ENCODE data around the gene PI4KA. TPM values are rescaled to one million over a fixed set of nuclear protein-coding genes. Genes with fewer than 3 reads are reported as not detected.
"Not testable (repeated sequence)": the region's sequence is repeated elsewhere in the genome, so short reads cannot be mapped to it uniquely, and the experiment has no call there.

Gene PI4KA
- total RNA-seq, 4 donors from 2014 or later = 44.7 to 136 (median 67.7) TPM

DNA sequence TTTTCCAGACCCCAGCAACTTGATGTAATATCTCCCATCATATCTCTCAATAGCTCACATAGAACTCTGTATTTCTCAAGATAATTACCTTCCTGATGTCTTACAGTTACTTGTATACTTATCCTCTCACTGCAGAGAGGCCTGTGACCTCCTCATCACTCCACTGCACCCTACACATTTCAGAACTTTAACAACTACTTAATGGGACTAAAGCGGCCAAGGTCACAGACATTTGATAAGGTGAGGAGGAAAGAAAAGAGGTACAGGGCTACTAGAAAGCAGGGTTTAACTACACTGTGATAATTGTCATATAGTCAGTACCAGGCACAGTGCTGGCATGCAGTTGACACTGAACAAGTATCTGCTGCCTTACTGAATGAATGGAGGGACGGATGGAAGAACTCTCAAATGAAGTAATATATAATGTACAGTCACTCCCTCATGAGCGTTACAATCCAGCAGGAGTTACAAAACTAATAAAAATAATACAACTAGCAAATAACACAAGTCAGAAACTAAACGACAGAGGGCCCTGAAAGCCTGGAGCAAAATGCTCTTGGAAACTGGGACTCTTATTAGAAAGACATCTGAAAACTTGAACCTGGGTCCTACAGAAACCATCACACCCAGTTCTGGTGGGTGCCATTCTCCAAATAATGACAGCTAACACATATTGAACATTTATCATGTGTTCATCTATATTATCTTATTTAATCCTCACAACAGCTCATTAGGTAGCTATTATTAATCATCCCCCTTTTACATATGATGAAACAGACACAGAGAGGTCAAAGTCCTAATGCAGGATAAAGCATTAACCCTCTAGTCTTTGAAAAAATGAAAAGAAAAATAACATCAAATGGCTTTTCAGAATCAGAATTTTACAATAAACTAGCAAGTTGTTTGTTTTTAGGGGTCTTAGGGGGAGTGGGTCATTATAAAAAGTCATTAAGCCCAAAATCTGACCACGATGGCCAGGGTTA is 14.3 kb downstream of the PI4KA start:
- Histone ChIP-seq H3K9me3 (no peaks in the 10 kb centered on the region), H3K27ac (no peak overlapping the region), H3K36me3 (no peaks in the 10 kb centered on the region), H3K27me3 (no peaks in the 10 kb centered on the region), H3K4me1 (peaks cover 12% of the 10 kb centered on the region), H3K4me3 (no peak overlapping the region)
- WGBS = 92% methylated on average over 5 of the region's 5 CpGs
- no peak for TF ChIP-seq POLR2AphosphoS5 (IDR thresholded peaks at IDR 0.05)
- no peak for TF ChIP-seq EP300 (IDR thresholded peaks at IDR 0.05)
- TF ChIP-seq, protein P1, sequence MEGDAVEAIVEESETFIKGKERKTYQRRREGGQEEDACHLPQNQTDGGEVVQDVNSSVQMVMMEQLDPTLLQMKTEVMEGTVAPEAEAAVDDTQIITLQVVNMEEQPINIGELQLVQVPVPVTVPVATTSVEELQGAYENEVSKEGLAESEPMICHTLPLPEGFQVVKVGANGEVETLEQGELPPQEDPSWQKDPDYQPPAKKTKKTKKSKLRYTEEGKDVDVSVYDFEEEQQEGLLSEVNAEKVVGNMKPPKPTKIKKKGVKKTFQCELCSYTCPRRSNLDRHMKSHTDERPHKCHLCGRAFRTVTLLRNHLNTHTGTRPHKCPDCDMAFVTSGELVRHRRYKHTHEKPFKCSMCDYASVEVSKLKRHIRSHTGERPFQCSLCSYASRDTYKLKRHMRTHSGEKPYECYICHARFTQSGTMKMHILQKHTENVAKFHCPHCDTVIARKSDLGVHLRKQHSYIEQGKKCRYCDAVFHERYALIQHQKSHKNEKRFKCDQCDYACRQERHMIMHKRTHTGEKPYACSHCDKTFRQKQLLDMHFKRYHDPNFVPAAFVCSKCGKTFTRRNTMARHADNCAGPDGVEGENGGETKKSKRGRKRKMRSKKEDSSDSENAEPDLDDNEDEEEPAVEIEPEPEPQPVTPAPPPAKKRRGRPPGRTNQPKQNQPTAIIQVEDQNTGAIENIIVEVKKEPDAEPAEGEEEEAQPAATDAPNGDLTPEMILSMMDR (IDR thresholded peaks at IDR 0.05) = no peak
- no peak for TF ChIP-seq POLR2A (IDR thresholded peaks at IDR 0.05)
- no peak for DNase-seq (ENCODE audit: low spot score in 2 of 2)

DNA sequence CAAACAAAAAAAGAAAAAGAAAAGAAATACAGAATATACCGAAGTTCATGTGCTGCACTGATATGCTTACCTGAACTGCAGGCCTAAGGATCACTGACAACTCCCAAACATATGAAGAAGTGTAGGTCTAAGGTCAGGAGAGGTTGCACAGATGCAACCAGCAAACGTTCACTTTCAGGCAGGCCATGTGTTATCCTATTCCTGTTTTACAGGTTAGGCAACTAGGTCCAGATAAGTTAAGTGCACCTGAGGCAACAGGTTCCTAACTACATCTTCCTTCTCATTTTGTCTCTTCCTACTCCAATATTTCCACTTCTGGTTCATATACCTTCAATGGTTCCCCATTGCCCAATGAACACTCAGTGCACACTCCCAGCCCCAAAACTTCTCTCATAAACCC is 15.1 kb downstream of the PI4KA start:
- 32% methylated on average over 2 of the region's 2 CpGs for WGBS
- Histone ChIP-seq H3K4me1 (peaks cover 12% of the 10 kb centered on the region), H3K4me3 (no peak overlapping the region), H3K27ac (no peak overlapping the region), H3K9me3 (no peaks in the 10 kb centered on the region), H3K27me3 (no peaks in the 10 kb centered on the region), H3K36me3 (no peaks in the 10 kb centered on the region)
- no peak for TF ChIP-seq POLR2A (IDR thresholded peaks at IDR 0.05)
- no peak for TF ChIP-seq POLR2AphosphoS5 (IDR thresholded peaks at IDR 0.05)
- TF ChIP-seq, protein P1 (IDR thresholded peaks at IDR 0.05) = no peak
- TF ChIP-seq EP300 (IDR thresholded peaks at IDR 0.05) = no peak
- DNase-seq (ENCODE audit: low spot score in 2 of 2) = no peak

DNA sequence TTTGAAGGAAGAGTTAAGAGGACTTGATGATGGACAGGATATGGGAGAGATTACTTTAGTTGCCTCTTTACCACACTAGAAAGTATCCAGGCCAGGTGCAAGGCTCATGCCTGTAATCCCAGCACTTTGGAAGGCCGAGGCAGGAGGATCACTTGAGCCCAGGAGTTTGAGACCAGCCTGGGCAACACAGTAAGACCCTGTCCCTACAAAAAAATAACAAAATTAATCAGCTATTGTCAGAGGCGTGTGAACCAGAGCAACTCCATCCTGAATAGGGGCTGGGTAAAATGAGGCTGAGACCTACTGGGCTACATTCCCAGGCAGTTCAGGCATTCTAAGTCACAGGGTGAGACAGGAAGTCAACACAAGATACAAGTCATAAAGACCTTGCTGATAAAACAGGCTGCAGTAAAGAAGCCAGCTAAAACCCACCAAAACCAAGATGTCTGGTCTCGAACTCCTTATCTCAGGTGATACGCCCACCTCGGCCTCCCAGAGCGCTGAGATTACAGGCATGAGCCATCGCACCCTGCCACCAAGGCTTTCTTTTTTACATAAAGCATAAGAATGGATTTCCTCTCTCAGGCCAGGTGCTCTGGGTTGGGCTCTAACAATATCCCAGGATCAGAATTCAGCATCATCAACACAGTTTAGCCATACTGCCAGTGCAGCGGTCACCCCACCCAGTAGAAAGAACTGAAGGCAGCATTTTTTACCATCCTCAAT is 17.8 kb downstream of the PI4KA start:
- Histone ChIP-seq H3K27me3 (no peaks in the 10 kb centered on the region), H3K27ac (no peak overlapping the region), H3K9me3 (no peaks in the 10 kb centered on the region), H3K4me1 (peaks cover 12% of the 10 kb centered on the region), H3K4me3 (no peak overlapping the region), H3K36me3 (no peaks in the 10 kb centered on the region)
- WGBS = 93% methylated on average over 8 of the region's 8 CpGs
- no peak for TF ChIP-seq EP300 (IDR thresholded peaks at IDR 0.05)
- TF ChIP-seq, protein P1 (IDR thresholded peaks at IDR 0.05) = no peak
- no peak for TF ChIP-seq POLR2A (IDR thresholded peaks at IDR 0.05)
- no peak for TF ChIP-seq POLR2AphosphoS5 (IDR thresholded peaks at IDR 0.05)
- DNase-seq (ENCODE audit: low spot score in 2 of 2) = no peak

DNA sequence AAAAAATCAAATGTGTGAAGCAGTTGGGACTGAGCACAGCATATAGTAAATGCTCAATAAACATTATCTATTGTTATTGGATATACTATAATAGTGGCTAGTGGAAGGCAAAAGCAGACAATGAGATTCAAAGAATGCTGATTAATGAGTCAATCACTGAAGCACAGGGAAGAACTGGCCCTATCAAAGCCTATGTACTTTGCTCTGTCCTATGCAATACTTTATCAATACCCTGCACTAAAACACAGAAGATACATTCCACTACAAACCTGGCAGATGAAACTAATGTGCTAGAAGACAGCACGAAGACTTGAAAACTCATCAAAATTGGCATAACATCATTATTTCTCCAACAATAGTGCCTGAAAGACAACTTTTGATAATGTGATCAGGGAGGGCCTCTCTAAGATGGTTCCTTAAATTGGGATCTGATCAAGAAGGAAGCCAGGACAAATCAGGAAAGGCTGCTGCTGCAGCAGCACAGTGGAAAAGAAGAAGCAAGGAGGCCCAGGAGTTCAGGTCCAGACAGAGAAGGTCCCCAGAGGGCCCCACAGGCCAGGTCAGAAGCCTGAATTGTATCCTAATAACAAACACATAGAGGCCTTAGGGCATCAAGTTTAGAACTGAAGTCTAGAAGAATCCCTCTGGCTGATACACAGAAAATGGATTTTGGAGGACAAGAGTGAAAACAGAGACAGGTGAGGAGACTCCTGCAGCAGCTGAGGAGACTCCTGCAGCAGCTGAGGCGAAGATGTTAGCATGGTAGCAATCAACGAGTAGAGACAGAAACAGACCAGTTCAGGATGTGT is 18.6 kb downstream of the PI4KA start:
- peaks cover 12% of the 10 kb centered on the region for H3K4me1 ChIP-seq
- 82% methylated on average over 3 of the region's 3 CpGs for WGBS
- H3K9me3 ChIP-seq = no peaks in the 10 kb centered on the region
- no peaks in the 10 kb centered on the region for H3K27me3 ChIP-seq
- no peak overlapping the region for H3K27ac ChIP-seq
- no peak for DNase-seq (ENCODE audit: low spot score in 2 of 2)
- no peaks in the 10 kb centered on the region for H3K36me3 ChIP-seq
- TF ChIP-seq, protein P1 (IDR thresholded peaks at IDR 0.05) = no peak
- no peak overlapping the region for H3K4me3 ChIP-seq

GRCh38 chr22:20839354-20839753 is 19.3 kb downstream of the PI4KA start:
- DNase-seq (ENCODE audit: low spot score in 2 of 2); H3K27ac ChIP-seq; H3K9me3 ChIP-seq; H3K4me3 ChIP-seq; H3K27me3 ChIP-seq; H3K36me3 ChIP-seq: not testable (repeated sequence)
- WGBS = 99% methylated on average over 10 of the region's 10 CpGs
- H3K4me1 ChIP-seq = peaks cover 12% of the 10 kb centered on the region
